HG02763 (cell line): Measurements from ENCODE around the gene INAFM2.

Experiments used
- ATAC-seq: cut with Tn5 transposase; IDR thresholded peaks from one replicate; pipeline ENCODE4 v1.9.1; 2021; ENCODE audit warnings: mild to moderate bottlenecking, moderate library complexity; ENCODE audit not compliant: unreplicated experiment

INAFM2 gene

GRCh38 chr15:40305281-40305680, 18.2 kb upstream of the INAFM2 start:
- no peak for ATAC-seq

- ATAC-seq = no peak
These were observed 17.1 kb upstream of the INAFM2 start for GRCh38 chr15:40306371-40306770.

GRCh38 chr15:40306908-40307307, 16.6 kb upstream of the INAFM2 start:
- ATAC-seq = no peak

- peak; percentile 63 for ATAC-seq
These were observed 15.9 kb upstream of the INAFM2 start, which contains the start of gene PLCB2 for GRCh38 chr15:40307421-40308211. TSS of gene PLCB2 (minus strand) at chr15:40307935. CDS start at chr15:40307672, 263 bp downstream.

GRCh38 chr15:40309344-40309862, 14.1 kb upstream of the INAFM2 start:
- ATAC-seq = no peak

GRCh38 chr15:40310001-40310959, 13.2 kb upstream of the INAFM2 start:
- ATAC-seq = no peak

GRCh38 chr15:40310993-40311392, 12.5 kb upstream of the INAFM2 start:
- no peak for ATAC-seq

GRCh38 chr15:40312370-40313158, 10.9 kb upstream of the INAFM2 start:
- ATAC-seq = no peak

GRCh38 chr15:40313531-40314398, 9.7 kb upstream of the INAFM2 start:
- no peak for ATAC-seq

- no peak for ATAC-seq
These were observed 8.7 kb upstream of the INAFM2 start for GRCh38 chr15:40314723-40315276.

GRCh38 chr15:40316931-40317330, 6.6 kb upstream of the INAFM2 start:
- no peak for ATAC-seq

- ATAC-seq = no peak
These were observed 5.9 kb upstream of the INAFM2 start for GRCh38 chr15:40317580-40317979.

- no peak for ATAC-seq
These were observed 3.1 kb upstream of the INAFM2 start for GRCh38 chr15:40320409-40320808.

GRCh38 chr15:40320931-40321371, 2.5 kb upstream of the INAFM2 start:
- ATAC-seq = no peak

- ATAC-seq = no peak
These were observed 807 bp upstream of the INAFM2 start for GRCh38 chr15:40322531-40323238.

- ATAC-seq = peak; percentile 6
These were observed 753 bp downstream of the INAFM2 start for GRCh38 chr15:40323953-40324937.

- no peak for ATAC-seq
These were observed 1.7 kb downstream of the INAFM2 start for GRCh38 chr15:40325188-40325587.
